OCI-LY7 (cell line): ENCODE data around the gene IL17REL. TPM values are rescaled to one million over a fixed set of nuclear protein-coding genes. Genes with fewer than 3 reads are reported as not detected.

Source experiments
- BruUV-seq: library from RNA; stranded (reverse); fragments of 400-500 nt; replicated peaks from 2 replicates; lab custom pipeline; 2021; lab: Mats Ljungman, UMichigan
- CTCF ChIA-PET: fragments of 300-600 bp; sonication (Branson Sonifier 250); formaldehyde crosslinking; loops from one replicate; lab custom pipeline; 2022; ENCODE audit warnings: antibody characterized with exemption; ENCODE audit not compliant: unreplicated experiment; lab: Charles Lee
- POLR2A ChIA-PET: fragments of 300-600 bp; sonication (Branson Sonifier 250); formaldehyde crosslinking; loops from one replicate; lab custom pipeline; 2022; ENCODE audit warnings: antibody characterized with exemption; lab: Charles Lee
- DNase-seq: peaks from one replicate; pipeline ENCODE4 v3.0.0-alpha.2; 2015; ENCODE audit warnings: low spot score
- H2AFZ ChIP-seq: fragments of 200-600 bp; sonication (generic), shearing (Covaris generic); 2 replicates; pipeline ENCODE4 v1.6.1; 2014; ENCODE audit warnings: mild to moderate bottlenecking, antibody characterized with exemption, low read length, moderate library complexity
- H3K27ac ChIP-seq: fragments of 200-600 bp; sonication (generic); 2 replicates; pipeline ENCODE4 v1.5.1; 2014; ENCODE audit warnings: mixed run types, low read depth, mild to moderate bottlenecking, moderate library complexity, low read length, inconsistent platforms; ENCODE audit not compliant: poor library complexity, severe bottlenecking
- H3K36me3 ChIP-seq: fragments of 200-600 bp; sonication (generic); 2 replicates; pipeline ENCODE4 v1.6.1; 2014; ENCODE audit warnings: mild to moderate bottlenecking, antibody characterized with exemption, low read length, moderate library complexity, mixed read lengths; ENCODE audit not compliant: insufficient read depth
- H3K4me1 ChIP-seq: fragments of 200-600 bp; sonication (generic); 2 replicates; pipeline ENCODE4 v1.5.1; 2014; ENCODE audit warnings: mild to moderate bottlenecking, low read length; ENCODE audit not compliant: insufficient read depth, poor library complexity, severe bottlenecking
- H3K4me2 ChIP-seq: fragments of 200-600 bp; sonication (generic); 2 replicates; pipeline ENCODE4 v1.6.1; 2014; ENCODE audit warnings: mild to moderate bottlenecking, low read length
- H3K4me3 ChIP-seq: fragments of 200-600 bp; sonication (generic); 2 replicates; pipeline ENCODE4 v1.5.1; 2014; ENCODE audit warnings: mild to moderate bottlenecking, low read depth, low read length; ENCODE audit not compliant: poor library complexity, severe bottlenecking
- H3K79me2 ChIP-seq: fragments of 200-600 bp; sonication (generic); 2 replicates; pipeline ENCODE4 v1.6.1; 2016; ENCODE audit warnings: low read depth, mild to moderate bottlenecking, low read length, moderate library complexity, mixed read lengths; ENCODE audit not compliant: insufficient read depth
- H3K9me2 ChIP-seq: fragments of 200-600 bp; sonication (generic); 2 replicates; pipeline ENCODE4 v1.6.1; 2016; ENCODE audit warnings: mild to moderate bottlenecking, low read length, mixed read lengths; ENCODE audit not compliant: insufficient read depth
- H3K9me3 ChIP-seq: fragments of 200-600 bp; sonication (generic); 2 replicates; pipeline ENCODE4 v1.6.1; 2014; ENCODE audit warnings: mild to moderate bottlenecking, mixed run types, low read length, mixed read lengths
- H4K20me1 ChIP-seq: fragments of 200-600 bp; sonication (generic); 2 replicates; pipeline ENCODE4 v1.6.1; 2014; ENCODE audit warnings: mild to moderate bottlenecking, antibody characterized with exemption, low read length, moderate library complexity, mixed read lengths; ENCODE audit not compliant: insufficient read depth
- EZH2phosphoT487 ChIP-seq: fragments of 200-600 bp; sonication (generic); IDR thresholded peaks from 2 replicates; pipeline ENCODE4 v1.6.1; 2018; ENCODE audit warnings: low read depth, borderline replicate concordance, mild to moderate bottlenecking, mixed run types, antibody characterized with exemption, low read length, moderate library complexity, mixed read lengths
- intact Hi-C: fragments of 100-400 bp; cut with micrococcal nuclease; formaldehyde crosslinking; loops from one replicate; pipeline ENCODE4 v1.10.0; 2022; ENCODE audit not compliant: unreplicated experiment
- total RNA-seq, 2 experiments: library from RNA; depleted of rRNA in 1 of 2; stranded (reverse); fragments of >200 nt in 1 of 2; shearing (Covaris generic) in 1 of 2; gene quantifications; 2 replicates each; pipeline ENCODE4 v1.2.3, GENCODE V29; 2014 to 2022
- TF ChIP-seq, protein P1 (sequence below): fragments of 200-600 bp; sonication (generic); conservative IDR thresholded peaks from 2 replicates; pipeline ENCODE4 v1.5.1; 2014; ENCODE audit warnings: mild to moderate bottlenecking, antibody characterized with exemption, low read length, moderate library complexity, mixed read lengths

Gene IL17REL
- total RNA-seq, 2 experiments from 2014 or later, result 0.03 TPM; not detected in 1

DNA sequence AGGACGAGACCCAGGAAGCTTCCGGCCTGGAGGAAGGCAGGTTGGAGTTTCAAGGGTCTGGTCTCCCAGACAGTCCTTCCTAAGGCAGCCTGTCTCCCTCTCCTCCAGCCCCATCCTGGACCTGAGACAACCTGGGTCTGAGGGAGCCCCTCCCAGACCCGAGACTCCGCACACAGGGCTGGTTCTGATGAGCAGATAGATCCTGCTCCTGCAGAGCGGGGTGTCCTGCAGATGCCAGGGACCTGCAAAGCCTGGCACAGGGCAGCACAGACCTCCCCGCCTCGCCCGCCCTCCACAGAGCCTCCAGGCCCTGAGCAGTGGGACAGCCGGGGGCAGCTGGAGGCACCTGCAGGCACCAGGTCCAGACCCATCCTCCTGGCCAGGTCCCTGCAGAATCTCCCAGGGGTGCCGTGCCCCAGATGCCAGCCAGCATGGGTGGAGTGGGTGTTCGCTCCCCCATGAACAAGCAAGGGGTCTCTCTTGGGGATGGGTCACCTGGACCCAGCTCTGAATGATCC, 44.2 kb downstream of the IL17REL start:
- H3K9me2 ChIP-seq, result no peaks in the 10 kb centered on the region
- POLR2A ChIA-PET, result no interaction called here
- H2AFZ ChIP-seq, result no peak overlapping the region
- H3K9me3 ChIP-seq, result no peaks in the 10 kb centered on the region; the same call in 1 of the 2 replicates
- no peak overlapping the region for H3K27ac ChIP-seq
- H3K36me3 ChIP-seq, result peaks cover 21% of the 10 kb centered on the region
- no peak overlapping the region for H3K4me3 ChIP-seq
- no peak for DNase-seq
- BruUV-seq, result no TSS peak
- H3K4me1 ChIP-seq, result peaks cover 48% of the 10 kb centered on the region
- H3K79me2 ChIP-seq, result peaks cover 7% of the 10 kb centered on the region; the same call in 1 of the 2 replicates
- 0 out of 2 replicates have a peak, but pooled peaks cover 4% of the 10 kb centered on the region for H4K20me1 ChIP-seq
- H3K4me2 ChIP-seq, result no peak overlapping the region
- no peak for TF ChIP-seq EZH2phosphoT487
- TF ChIP-seq, protein P1, sequence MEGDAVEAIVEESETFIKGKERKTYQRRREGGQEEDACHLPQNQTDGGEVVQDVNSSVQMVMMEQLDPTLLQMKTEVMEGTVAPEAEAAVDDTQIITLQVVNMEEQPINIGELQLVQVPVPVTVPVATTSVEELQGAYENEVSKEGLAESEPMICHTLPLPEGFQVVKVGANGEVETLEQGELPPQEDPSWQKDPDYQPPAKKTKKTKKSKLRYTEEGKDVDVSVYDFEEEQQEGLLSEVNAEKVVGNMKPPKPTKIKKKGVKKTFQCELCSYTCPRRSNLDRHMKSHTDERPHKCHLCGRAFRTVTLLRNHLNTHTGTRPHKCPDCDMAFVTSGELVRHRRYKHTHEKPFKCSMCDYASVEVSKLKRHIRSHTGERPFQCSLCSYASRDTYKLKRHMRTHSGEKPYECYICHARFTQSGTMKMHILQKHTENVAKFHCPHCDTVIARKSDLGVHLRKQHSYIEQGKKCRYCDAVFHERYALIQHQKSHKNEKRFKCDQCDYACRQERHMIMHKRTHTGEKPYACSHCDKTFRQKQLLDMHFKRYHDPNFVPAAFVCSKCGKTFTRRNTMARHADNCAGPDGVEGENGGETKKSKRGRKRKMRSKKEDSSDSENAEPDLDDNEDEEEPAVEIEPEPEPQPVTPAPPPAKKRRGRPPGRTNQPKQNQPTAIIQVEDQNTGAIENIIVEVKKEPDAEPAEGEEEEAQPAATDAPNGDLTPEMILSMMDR, result no peak
- CTCF ChIA-PET, result no interaction called here
- intact Hi-C loops, result no loop called here

DNA sequence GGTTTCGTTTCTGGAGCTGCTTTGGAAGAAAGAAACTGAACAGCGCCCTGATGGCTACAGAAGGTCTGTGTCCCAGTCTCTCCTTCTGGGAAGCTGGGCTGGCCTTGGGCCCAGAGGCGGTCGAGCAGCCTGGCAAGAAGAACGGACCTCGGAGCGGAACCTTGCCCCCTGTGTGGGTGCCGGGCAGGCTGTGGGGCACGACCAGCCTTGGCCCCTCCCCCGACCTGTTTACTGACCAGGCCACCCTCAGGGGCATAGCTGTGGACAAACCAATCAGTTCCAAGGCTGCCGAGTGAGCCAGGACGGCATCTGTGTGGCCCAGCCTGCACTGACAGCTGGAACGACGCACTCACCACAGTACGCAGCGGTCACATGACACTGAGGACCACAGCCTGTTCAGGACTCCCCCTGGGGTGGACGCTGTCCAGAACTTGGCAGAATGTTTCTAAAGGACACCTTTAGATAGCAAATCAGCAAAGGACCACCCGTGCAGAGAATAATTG, 44.8 kb downstream of the IL17REL start:
- intact Hi-C loops, result no loop called here
- H3K4me1 ChIP-seq, result peaks cover 55% of the 10 kb centered on the region
- H2AFZ ChIP-seq, result no peak overlapping the region
- no TSS peak for BruUV-seq
- peaks cover 13% of the 10 kb centered on the region; the same call in 1 of the 2 replicates for H3K79me2 ChIP-seq
- no peak for DNase-seq
- H3K27ac ChIP-seq, result no peak overlapping the region
- H3K36me3 ChIP-seq, result peaks cover 27% of the 10 kb centered on the region
- H4K20me1 ChIP-seq, result 0 out of 2 replicates have a peak, but pooled peaks cover 4% of the 10 kb centered on the region
- no peak for TF ChIP-seq EZH2phosphoT487
- TF ChIP-seq, protein P1, result no peak
- H3K4me3 ChIP-seq, result no peak overlapping the region
- no peaks in the 10 kb centered on the region for H3K9me2 ChIP-seq
- H3K4me2 ChIP-seq, result 0 out of 2 replicates have a peak overlapping the region, but pooled peaks have one; percentile 26
- no peaks in the 10 kb centered on the region for H3K9me3 ChIP-seq
- ChIA-PET POLR2A (no interaction called here), CTCF (no interaction called here)
